DND-41 (cell line): Measurements from ENCODE around the gene GPRC5B.

ENCODE experiments used
- EZH2 ChIP-seq: IDR thresholded peaks from 3 replicates; pipeline ENCODE4 v1.6.1; 2012; ENCODE audit warnings: borderline replicate concordance, low read depth, mild to moderate bottlenecking, moderate library complexity, low read length, inconsistent platforms; ENCODE audit not compliant: severe bottlenecking
- TF ChIP-seq, protein P1 (sequence below): IDR thresholded peaks from 2 replicates; pipeline ENCODE4 v1.5.1; 2012; ENCODE audit warnings: borderline replicate concordance, low read length, moderate library complexity, mild to moderate bottlenecking; ENCODE audit not compliant: poor library complexity, severe bottlenecking; ENCODE audit errors: extremely low read depth

DNA sequence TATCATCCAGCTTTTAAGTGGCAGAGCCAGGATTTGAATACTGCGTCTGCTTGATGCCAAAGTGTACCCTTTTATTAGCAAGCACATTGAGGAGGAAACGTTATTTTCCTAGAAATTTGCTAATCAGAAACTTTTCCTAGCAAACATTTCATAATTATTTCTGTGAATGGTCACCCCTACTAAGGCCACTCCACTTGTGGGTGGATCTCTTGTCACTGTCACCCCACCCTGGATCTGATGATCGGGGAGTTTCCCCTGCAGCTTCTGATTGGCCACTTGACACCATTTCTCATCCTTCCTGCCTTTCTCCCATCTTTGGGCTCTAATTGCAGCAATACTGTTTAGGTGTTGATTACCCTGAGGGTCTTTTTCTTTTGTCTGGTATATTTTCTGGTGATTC, 35.9 kb downstream of the GPRC5B start:
- TF ChIP-seq, protein P1, sequence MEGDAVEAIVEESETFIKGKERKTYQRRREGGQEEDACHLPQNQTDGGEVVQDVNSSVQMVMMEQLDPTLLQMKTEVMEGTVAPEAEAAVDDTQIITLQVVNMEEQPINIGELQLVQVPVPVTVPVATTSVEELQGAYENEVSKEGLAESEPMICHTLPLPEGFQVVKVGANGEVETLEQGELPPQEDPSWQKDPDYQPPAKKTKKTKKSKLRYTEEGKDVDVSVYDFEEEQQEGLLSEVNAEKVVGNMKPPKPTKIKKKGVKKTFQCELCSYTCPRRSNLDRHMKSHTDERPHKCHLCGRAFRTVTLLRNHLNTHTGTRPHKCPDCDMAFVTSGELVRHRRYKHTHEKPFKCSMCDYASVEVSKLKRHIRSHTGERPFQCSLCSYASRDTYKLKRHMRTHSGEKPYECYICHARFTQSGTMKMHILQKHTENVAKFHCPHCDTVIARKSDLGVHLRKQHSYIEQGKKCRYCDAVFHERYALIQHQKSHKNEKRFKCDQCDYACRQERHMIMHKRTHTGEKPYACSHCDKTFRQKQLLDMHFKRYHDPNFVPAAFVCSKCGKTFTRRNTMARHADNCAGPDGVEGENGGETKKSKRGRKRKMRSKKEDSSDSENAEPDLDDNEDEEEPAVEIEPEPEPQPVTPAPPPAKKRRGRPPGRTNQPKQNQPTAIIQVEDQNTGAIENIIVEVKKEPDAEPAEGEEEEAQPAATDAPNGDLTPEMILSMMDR = no peak
- TF ChIP-seq EZH2 = no peak
